Activated T-cell treated with anti-CD3 and anti-CD28 coated beads for 1 hour (primary cell): ENCODE results near the gene PATL2.
"Not testable (repeated sequence)": the region's sequence is repeated elsewhere in the genome, so short reads cannot be mapped to it uniquely, and the experiment has no call there.

Source experiments
- DNase-seq: peaks from one replicate; pipeline ENCODE4 v3.0.0-alpha.2; 2020; ENCODE audit warnings: low read depth

PATL2 gene

DNA sequence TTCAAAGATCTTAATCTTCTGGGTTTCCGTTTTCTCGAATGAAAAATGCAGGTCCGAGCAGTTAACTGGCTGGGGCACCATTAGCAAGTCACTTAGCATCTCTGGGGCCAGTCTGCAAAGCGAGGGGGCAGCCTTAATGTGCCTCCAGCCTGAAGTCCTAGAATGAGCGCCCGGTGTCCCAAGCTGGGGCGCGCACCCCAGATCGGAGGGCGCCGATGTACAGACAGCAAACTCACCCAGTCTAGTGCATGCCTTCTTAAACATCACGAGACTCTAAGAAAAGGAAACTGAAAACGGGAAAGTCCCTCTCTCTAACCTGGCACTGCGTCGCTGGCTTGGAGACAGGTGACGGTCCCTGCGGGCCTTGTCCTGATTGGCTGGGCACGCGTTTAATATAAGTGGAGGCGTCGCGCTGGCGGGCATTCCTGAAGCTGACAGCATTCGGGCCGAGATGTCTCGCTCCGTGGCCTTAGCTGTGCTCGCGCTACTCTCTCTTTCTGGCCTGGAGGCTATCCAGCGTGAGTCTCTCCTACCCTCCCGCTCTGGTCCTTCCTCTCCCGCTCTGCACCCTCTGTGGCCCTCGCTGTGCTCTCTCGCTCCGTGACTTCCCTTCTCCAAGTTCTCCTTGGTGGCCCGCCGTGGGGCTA lies at the start of gene PATL2, which contains the start of gene B2M:
Gene PATL2 (minus strand): TSS at position 228 of the 647 bp plus-strand sequence. CDS start 34,833 bp downstream, outside the sequence.
Gene B2M (plus strand): TSS at position 422 of the 647 bp plus-strand sequence. CDS start 30 bp downstream, at position 452.
- DNase-seq: peak; percentile 92

DNA sequence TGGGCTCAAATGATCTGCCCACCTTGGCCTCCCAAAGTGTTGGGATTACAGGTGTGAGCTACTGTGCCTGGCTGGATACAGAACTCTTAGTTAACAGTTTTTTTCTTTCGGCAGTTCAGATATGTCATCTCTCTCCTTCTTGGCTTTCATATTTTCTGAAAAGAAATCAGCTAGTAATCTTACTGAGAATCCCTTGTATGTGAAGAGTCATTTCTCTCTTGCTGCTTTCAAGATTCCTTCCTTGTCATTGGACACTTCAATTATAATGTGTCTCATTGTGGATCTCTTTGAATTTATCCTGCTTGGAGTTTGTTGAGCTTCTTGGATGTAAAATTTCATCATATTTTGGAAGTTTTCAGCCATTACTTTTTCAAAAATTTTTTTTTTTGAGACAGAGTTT lies 42.2 kb upstream of the PATL2 start:
- no peak for DNase-seq

DNA sequence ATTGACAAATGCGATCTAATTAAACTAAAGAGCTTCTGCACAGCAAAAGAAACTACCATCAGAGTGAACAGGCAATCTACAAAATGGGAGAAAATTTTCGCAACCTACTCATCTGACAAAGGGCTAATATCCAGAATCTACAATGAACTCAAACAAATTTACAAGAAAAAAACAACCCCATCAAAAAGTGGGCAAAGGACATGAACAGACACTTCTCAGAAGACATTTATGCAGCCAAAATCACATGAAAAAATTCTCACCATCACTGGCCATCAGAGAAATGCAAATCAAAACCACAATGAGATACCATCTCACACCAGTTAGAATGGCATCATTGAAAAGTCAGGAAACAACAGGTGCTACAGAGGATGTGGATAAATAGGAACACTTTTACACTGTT lies 32.3 kb upstream of the PATL2 start:
- DNase-seq: not testable (repeated sequence)

DNA sequence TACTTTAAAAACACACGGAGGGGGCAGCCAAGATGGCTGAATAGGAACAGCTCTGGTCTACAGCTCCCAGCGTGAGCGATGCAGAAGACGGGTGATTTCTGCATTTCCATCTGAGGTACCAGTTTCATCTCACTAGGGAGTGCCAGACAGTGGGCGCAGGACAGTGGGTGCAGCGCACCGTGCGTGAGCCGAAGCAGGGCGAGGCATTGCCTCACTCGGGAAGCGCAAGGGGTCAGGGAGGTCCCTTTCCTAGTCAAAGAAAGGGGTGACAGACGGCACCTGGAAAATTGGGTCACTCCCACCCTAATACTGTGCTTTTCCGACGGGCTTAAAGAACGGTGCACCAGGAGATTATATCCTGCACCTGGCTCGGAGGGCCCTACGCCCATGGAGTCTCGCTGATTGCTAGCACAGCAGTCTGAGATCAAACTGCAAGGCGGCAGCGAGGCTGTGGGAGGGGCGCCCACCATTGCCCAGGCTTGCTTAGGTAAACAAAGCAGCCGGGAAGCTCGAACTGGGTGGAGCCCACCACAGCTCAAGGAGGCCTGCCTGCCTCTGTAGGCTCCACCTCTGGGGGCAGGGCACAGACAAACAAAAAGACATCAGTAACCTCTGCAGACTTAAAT lies 28.2 kb upstream of the PATL2 start:
- DNase-seq: not testable (repeated sequence)

DNA sequence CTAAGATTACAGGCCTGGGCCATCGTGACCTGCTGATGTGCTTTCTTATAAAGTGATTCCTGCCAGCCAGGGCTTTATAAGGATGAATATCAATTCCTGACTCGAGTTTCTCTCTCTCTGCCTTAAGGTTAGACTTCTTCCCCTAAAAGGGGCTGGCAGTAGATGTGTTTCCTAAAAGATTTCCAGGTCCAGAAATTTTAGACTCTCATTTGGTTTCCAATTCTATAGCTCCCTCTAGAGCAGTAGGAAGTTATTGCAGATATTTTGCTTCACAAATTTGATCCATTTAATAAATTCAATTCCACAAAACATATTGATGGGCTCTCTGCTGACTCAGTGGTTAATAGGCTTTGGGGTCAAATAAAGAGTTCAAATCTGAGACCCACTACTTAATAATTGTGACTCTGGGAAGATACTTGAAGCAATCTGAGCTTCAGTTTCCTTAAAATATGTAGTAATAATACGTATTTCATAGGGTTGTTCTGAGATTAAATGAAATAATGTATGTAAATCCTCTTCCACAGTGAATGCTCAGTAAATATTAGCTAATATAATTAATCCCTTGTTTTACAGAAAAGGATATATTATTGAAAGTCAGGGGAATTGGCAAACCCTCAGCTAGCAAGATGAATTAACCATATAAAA lies 27.3 kb upstream of the PATL2 start:
- no peak for DNase-seq

DNA sequence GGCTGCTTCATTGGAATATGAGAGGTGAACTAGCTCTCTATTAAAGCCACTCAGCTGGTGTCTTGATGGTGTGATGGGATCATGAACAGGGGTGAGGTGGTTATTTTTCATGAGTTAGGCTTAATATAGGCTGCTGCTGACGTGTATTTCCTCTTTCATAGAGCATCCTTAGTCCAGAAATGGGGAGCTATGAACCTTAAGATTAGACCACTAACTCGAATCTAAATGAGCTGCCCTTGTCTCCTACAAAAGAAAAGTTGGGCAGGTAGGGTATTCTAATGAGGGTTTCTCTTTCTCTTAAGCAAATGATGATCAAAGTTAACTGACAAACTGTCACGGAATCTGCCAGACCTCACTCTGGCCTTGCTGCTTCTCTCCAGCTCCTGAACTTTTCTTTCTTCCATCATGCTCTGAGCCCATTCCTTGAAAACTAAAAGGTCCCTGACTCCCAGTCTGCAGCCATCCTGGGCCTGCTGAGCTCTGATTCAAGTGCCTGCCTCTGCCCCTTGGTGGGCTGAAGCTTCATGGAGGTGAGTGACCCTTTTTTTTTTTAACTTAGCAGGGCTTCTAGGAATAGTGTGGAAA lies 25.1 kb upstream of the PATL2 start, which contains the start of gene TRIM69:
Gene TRIM69 (plus strand): TSS at position 348 of the 585 bp plus-strand sequence. CDS start 177 bp downstream, at position 525.
- DNase-seq: no peak

DNA sequence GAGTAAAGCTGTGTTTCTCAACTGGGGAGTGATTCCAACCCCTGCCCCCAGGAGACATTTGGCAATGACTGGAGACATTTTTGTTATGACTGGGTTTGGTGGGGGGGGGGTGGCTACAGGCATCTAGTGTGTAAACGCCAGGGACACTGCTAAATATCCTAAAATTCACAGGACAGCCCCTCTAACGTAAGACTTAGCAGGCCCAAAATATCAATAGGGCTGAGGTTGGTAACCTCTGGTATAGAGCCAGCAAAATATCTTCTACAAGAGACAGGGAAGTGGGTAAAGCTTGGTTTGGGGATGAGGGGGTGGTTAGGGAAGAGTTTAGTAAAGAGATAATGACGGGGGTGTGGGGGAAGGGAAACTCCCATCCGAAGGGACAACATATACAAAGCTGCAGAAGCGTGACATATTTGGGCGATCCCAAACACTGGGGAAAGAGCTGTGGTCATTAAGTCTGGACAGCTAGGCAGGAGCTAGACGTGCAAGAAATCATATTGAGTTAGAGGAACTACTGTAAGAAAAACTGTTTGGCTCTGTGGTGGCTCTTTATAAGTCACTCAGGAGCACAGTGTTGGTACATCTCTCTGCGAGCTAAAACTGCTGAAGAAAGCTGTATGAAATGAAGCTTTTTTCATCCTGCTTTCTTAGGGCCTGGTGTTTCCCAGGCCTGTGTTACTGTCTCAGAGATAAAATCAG lies 24.5 kb upstream of the PATL2 start:
- no peak for DNase-seq

DNA sequence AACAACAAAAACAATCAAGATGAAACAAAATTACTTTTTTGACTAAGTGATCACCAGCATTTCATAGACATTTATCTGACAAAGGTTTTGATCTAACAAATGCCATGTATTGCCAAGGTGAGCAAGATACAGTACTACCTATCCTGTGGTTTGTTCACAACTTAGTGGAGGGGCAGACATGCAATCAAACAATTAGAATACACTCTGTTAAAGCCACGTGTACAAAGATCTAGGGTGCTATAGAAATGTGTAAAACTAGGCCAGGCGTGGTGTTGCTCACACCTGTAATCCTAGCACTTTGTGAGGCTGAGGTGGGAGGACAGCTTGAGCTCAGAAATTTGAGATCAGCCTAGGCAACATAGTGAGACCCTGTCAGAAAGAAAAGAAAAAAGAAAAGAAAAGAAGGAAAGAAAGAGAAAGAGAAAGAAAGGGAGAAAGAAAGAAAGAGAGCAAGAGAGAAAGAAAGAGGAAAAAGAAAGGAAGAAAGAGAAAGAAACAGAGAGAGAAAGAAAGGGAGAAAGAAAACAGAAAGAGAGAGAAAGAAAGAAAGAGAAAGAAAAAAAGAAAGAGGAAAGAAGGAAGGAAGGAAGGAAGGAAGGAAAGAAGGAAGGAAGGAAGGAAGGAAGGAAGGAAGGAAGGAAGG lies 23.8 kb upstream of the PATL2 start:
- no peak for DNase-seq

DNA sequence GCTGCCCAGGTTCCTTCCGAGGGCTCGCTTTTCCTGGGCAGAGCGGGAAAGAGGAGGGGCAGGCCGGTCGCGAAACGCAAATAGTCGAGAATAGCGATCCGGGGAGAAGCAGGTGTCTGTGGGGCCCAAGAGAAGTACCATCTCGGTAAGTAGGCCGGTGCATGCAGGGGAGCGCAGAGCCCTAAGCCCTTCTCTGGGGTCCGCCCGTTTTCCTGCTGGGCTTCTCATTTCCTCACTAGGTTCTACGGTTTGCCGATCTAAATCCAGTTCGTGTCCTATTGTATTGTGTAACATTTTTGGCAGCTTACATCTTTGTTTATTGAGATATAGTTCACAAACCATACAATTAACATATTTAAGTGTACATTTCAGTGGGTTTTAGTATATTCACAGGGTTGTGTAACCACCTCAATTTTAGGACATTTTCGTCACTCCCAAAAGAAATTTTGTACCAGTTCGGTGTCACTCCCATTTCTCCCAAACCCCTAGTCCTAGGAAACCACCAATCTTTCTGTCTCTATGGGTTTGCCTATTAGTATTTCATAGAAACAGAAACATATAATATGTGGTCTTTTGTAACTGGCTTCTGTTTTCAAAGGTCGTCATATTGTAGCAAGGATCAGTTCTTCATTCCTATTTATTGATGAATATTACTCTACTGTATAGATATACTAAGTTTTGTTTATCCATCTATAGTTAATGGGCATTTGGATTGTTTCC lies 18.4 kb upstream of the PATL2 start:
- DNase-seq: no peak

DNA sequence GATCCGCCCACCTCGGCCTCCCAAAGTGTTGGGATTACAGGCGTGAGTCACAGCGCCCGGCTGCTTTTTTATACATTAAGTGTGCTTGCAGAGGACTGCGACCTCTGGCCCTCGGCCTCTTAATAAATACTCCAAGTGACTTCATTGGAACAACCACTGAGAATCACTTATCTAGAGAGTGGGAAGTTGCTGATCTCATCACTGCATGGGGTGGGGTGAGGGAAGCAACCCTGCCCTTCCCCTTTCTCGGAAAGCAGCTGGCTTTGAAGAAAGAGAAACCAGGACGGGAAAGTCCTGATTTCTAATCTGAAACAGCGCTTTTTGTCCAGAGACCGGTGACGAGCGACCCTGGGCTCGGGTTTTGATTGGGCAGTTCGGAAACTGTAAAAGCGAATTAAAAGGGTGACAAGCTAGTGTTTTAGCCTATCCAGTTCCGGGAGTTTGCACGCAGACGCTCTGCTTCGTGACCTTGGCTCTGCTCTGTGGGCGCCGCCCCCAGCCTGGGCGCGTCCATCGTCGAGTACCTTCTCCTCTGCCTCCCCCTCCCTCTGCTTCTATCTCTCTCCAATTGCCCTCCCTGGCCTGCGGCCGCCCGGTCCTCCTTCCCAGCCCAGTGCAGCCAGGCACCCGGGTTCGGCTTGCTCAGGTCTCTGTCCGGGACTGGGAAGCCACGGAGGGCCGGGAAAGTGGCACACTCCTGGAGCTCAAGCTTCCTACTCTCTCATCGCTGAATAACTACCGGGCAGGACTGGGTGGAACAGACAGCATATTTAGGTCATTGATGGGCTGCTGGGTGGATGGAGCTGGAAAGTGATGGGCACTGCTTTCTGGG lies 17.7 kb upstream of the PATL2 start:
- DNase-seq: peak; percentile 86

DNA sequence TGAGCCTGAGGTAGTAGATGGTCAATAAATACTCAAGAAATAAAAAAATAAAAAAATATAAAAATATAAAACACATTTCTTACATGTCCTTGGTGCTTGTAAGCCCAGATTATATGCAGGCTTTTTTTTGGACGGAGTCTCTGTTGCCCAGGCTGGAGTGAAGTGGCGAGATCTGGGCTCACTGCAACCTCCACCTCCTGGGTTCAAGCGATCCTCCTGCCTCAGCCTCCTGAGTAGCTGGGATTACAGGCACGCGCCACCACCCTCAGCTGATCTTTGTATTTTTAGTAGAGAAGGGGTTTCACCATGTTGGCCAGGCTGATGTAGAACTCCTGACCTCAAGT lies 17.1 kb upstream of the PATL2 start:
- not testable (repeated sequence) for DNase-seq

DNA sequence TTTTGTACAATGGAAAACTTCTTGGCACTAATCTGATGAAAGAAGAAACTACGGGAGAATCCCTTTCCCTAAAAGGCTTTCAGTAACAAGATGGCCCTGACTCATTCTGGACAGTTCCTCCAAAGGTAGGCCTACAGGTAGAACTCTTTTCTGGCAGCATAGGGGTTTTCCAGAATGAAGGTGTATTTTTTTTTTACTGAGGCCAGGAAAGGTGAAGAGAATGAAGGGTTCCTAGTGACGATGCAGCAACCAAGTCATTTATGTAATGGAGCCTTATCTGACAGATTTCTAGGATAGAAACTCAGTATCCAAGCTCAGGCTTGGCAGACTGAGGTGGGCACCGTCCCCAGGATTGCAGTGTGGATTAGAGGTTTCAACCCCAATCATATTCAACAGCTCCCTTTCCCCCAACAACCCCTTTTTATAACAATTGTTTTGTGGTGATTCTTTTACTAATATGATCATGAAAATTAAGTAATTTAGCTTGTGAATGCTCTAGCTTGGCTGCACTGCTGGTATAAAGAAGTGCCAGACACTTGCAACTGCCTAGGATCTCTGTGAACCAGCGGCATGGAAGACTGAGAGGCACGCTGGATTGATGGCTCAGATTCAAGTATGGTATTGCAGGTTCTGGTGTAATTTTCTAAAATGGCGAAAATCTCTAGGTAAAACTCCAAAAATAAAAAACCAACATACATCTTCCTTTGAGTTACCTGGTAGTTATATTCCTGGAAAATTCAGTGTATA lies 16.5 kb upstream of the PATL2 start:
- DNase-seq: no peak

DNA sequence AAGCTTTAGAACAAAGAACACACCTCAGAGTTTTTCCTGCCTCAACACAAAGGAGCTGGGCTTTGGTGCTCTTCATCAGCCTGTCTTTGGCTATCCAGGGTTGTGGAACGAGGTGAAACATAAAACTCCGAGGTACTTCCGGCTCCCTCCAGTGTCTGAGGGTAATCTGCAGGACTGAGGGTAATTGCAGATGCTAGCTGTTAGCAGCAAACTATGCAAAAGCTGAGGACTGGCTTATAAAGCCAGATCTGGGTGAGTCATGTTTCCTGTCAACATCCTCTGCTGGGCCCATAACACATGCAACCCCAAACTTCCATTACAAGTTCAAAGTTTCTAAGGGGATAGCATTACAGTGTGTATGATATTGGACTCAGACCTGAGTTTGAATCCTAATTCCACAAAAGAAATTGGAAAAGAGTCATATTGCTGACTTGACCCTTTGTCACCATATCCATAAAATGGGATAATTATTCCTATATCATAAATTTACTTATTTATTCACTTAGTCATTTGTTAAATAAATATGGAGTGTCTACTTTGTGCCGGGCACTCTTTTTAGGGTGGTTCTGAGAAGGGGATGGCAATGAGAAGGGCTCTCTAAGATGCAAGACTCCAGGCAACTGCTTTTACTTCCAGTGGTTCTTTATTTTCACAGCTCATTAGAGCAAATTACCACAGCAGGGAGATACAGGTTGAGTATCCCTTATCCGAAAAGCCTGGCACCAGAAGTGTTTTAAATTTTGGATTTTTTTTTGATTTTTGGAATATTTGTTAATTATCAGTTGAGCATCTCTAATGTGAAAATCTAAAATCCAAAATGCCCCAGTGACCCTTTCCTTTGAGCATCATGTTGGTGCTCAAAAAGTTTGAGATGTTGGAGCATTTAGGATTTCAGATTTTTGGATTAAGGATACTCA lies 15.7 kb upstream of the PATL2 start:
- DNase-seq: peak; percentile 48

DNA sequence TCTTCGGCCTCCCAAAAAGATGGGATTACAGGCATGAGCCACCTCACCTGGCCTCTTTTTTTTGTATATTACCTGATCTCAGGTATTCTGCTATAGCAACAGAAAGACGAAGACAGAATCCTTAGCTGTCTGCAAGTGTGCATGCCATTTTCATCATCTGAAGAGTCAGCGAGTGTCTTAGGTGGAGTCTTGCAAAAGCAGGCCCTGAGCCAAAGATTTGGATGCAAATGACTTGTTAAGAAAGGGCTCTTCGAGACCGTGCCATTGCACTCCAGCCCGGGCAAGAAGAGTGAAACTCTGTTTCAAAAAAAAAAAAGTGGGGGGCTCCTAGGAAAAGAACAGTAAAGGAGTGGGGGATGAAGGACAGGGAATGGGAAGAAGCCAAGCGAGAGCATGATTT lies 15.0 kb upstream of the PATL2 start:
- no peak for DNase-seq

DNA sequence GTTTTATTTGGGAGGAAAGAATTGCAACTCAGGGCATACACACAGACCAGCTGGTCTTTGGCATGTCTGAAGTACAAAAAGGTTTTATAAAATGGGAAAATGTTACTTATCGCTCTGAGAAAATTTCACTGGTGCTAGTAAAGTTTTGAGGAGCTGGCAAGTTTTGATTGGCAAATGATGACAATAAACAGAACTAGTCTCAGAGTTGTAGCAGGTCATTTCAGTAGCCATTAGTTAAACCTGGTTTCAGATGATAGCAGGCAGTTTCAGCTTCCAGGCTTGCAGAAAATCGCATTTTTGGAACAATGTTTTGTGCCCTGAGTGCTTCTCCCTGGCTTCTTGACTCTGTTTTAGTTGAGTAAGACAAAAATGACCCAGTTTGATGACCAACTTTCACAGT lies 10.9 kb upstream of the PATL2 start:
- no peak for DNase-seq

DNA sequence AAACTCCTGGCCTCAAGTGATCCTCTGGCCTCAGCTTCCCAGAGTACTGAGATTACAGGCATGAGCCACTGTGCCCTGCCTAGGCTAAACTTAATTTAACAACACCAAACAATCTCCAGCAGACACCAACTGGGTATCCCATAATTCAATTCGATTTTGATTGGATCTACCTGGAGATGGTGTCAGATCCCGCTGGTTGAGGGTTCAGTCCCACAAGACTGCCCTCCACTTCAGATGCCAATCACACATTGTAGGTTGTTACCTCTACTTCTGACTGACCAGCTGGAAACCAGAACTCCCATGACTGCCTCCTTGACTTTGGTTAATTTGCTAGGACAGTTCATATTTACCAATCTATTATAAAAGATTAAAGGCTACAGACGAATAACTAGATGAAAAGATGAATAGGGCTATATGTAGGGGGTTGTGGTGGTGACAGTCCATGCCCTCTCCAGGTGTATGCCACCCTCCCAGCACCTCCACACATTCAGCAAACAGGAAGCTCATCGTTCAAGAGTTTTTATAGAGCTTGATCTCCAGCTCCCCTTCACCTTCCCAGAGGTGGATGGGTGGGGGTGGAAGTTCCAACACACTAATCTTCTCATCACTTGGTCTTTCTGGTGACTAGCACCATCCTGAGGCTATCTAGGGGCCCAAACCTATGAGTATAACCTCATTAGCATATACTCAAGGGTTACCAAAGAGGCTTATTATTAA lies 9.5 kb upstream of the PATL2 start:
- no peak for DNase-seq

DNA sequence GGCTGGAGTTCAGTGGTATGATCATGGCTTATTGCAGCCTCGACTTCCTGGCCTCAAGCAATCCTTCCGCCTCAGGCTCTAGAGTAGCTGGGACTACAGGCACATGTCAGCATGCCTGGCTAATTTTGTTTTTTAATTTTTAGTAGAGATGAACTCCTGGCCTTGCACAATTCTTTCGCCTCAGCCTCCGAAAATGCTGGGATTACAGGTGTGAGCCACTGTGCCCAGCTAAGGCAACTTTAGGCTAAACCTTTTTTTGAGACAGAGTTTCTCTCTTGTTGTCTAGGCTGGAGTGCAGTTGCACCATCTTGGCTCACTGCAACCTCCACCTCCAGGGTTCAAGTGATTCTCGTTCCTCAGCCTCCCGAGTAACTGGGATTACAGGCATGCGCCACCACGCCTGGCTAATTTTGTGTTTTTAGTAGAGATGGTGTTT lies 8.9 kb upstream of the PATL2 start:
- DNase-seq: not testable (repeated sequence)
